Activated B cell treated with CpG ODN at 0.5 μM for 24 hours (primary cell): Measurements from ENCODE around the gene GALNT2. TPM values are rescaled to one million over a fixed set of nuclear protein-coding genes. Genes with fewer than 3 reads are reported as not detected.

Experiments used
- ATAC-seq: fragments of 200-7000 bp; cut with Tn5 transposase; one replicate; pipeline ENCODE4 v1.10.0; 2021; ENCODE audit warnings: low read depth, mild to moderate bottlenecking, moderate library complexity
- CTCF ChIA-PET: fragments of 350-600 bp; sonication (Branson Sonifier 250); formaldehyde crosslinking; loops from one replicate; lab custom pipeline; 2021; ENCODE audit warnings: antibody characterized with exemption; lab: Charles Lee
- POLR2A ChIA-PET: fragments of 350-600 bp; sonication (Branson Sonifier 250); formaldehyde crosslinking; loops from one replicate; lab custom pipeline; 2021; ENCODE audit warnings: antibody characterized with exemption; lab: Charles Lee
- DNase-seq: peaks from one replicate; pipeline ENCODE4 v3.0.0; 2022
- H3K27ac Mint-ChIP-seq: one replicate; pipeline ENCODE4 v1.8.0; 2020; ENCODE audit warnings: mixed read lengths
- H3K27me3 Mint-ChIP-seq: one replicate; pipeline ENCODE4 v1.8.0; 2021; ENCODE audit warnings: mixed read lengths
- H3K36me3 Mint-ChIP-seq: one replicate; pipeline ENCODE4 v1.8.0; 2021; ENCODE audit warnings: low read depth, mixed read lengths
- H3K4me1 Mint-ChIP-seq: one replicate; pipeline ENCODE4 v1.8.0; 2021; ENCODE audit warnings: mixed read lengths
- H3K4me3 Mint-ChIP-seq: one replicate; pipeline ENCODE4 v1.8.0; 2020; ENCODE audit warnings: mild to moderate bottlenecking, mixed read lengths
- H3K9me3 Mint-ChIP-seq: one replicate; pipeline ENCODE4 v1.8.0; 2020; ENCODE audit warnings: mixed read lengths
- CTCF ChIP-seq: fragments of 200-600 bp; IDR thresholded peaks from one replicate; pipeline ENCODE4 v1.8.0; 2022; ENCODE audit warnings: antibody characterized with exemption, mild to moderate bottlenecking
- intact Hi-C: fragments of 100-400 bp; cut with micrococcal nuclease; formaldehyde crosslinking; loops from one replicate; pipeline ENCODE4 v1.15.1; 2024
- total RNA-seq: library from RNA; stranded (reverse); gene quantifications from 2 replicates; pipeline ENCODE4 v1.2.3, GENCODE V29; 2022

GALNT2 gene
- total RNA-seq, 1 donor from 2014 or later, result 108 TPM

DNA sequence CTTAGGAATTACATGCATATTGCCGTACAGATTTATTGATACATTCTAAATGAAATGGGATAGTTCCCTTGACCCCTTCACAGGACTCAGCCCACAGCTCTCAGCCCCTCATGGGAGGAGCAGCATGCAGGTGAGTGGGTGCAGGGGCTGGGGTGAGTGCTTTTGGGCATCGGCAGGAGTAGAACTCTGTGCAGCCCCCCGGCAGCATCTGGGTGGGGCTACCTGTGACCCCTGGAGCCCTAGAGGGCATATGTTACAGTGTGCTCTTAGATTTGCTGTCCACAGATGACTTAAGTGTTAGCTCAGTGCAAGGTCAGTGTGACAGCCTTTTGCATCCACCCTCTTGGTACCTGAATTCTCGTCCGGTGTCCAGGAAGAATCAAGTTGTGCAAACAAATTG, 120.3 kb downstream of the GALNT2 start:
- H3K4me1 Mint-ChIP-seq, result peaks cover 54% of the 10 kb centered on the region
- no peak overlapping the region for H3K4me3 Mint-ChIP-seq
- CTCF ChIA-PET, result no interaction called here
- peaks cover 6% of the 10 kb centered on the region for H3K9me3 Mint-ChIP-seq
- ATAC-seq (no peak), DNase-seq (no peak)
- peaks cover 59% of the 10 kb centered on the region for H3K36me3 Mint-ChIP-seq
- H3K27me3 Mint-ChIP-seq, result no peaks in the 10 kb centered on the region
- no peak overlapping the region for H3K27ac Mint-ChIP-seq
- POLR2A ChIA-PET, result no interaction called here
- intact Hi-C loops, result no loop called here
- TF ChIP-seq CTCF, result no peak

DNA sequence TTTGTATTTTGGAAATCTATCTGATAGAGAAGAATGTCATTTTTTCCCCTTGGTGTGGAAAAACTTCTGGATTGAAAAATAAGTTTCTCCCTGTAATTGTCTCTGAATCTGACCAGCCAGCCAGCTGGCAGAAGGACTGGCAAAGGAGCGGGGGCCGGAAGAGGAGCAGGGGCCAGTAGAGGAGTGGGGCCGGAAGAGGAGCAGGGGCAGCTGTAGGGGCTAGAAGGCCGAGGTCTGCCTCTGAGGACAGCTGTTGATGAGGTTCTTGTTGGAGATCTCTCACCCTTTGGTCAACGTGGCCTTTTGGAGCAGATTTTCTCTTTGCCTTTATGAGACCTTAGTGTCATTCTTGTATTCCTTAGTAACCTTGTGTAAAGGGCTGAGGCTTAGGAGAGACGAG, 121.8 kb downstream of the GALNT2 start:
- Mint-ChIP-seq H3K4me1 (peaks cover 55% of the 10 kb centered on the region), H3K9me3 (peaks cover 6% of the 10 kb centered on the region), H3K36me3 (peaks cover 62% of the 10 kb centered on the region), H3K27me3 (no peaks in the 10 kb centered on the region), H3K4me3 (no peak overlapping the region), H3K27ac (no peak overlapping the region)
- DNase-seq, result no peak
- ChIA-PET POLR2A (no interaction called here), CTCF (no interaction called here)
- no peak for ATAC-seq
- no peak for TF ChIP-seq CTCF
- intact Hi-C loops, result no loop called here

DNA sequence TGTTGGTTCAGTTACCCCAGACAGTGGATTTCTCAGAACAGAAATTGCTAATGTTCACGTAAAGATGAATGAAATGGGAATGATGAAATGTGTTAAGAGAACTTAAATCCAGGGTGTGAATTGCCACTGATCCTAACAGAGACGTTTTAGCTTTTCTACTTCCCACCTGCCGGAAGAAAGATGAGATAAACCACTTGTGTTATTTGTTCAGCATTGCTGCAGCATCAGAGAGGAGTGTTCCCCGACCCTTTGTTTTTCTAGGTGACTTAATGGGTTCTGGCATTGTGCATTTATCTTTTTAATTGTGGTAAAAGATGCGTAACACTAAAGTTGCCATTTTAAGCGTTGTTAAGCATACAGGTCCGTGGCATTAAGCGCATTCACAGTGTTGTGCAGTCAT, 122.3 kb downstream of the GALNT2 start:
- DNase-seq, result no peak
- H3K4me3 Mint-ChIP-seq, result no peak overlapping the region
- intact Hi-C loops, result no loop called here
- ChIA-PET CTCF (no interaction called here), POLR2A (interaction anchor here (0.6 kb wide), 1 partner anchor 43 kb away, joined by 3 read pairs; no protein-coding TSS in a partner anchor)
- H3K27me3 Mint-ChIP-seq, result no peaks in the 10 kb centered on the region
- H3K36me3 Mint-ChIP-seq, result peaks cover 62% of the 10 kb centered on the region
- no peak overlapping the region for H3K27ac Mint-ChIP-seq
- no peak for ATAC-seq
- H3K9me3 Mint-ChIP-seq, result peaks cover 6% of the 10 kb centered on the region
- H3K4me1 Mint-ChIP-seq, result peaks cover 55% of the 10 kb centered on the region
- no peak for TF ChIP-seq CTCF

- peaks cover 52% of the 10 kb centered on the region for H3K4me1 Mint-ChIP-seq
- intact Hi-C loops, result loop anchor here (2.0 kb wide), 1 partner anchor 23 kb away; no protein-coding TSS in a partner anchor
- ChIA-PET CTCF (no interaction called here), POLR2A (interaction anchor here (0.6 kb wide), 1 partner anchor 44 kb away, joined by 3 read pairs; no protein-coding TSS in a partner anchor)
- TF ChIP-seq CTCF, result no peak
- ATAC-seq (no peak), DNase-seq (no peak)
- peaks cover 2% of the 10 kb centered on the region for H3K9me3 Mint-ChIP-seq
- H3K36me3 Mint-ChIP-seq, result peaks cover 60% of the 10 kb centered on the region
- no peak overlapping the region for H3K27ac Mint-ChIP-seq
- no peak overlapping the region for H3K4me3 Mint-ChIP-seq
- H3K27me3 Mint-ChIP-seq, result no peaks in the 10 kb centered on the region
Measured at GRCh38 chr1:230189824-230190223, 122.8 kb downstream of the GALNT2 start.

- Mint-ChIP-seq H3K27ac (peak overlapping the region; percentile 54), H3K4me1 (peaks cover 40% of the 10 kb centered on the region), H3K27me3 (no peaks in the 10 kb centered on the region), H3K4me3 (peak overlapping the region; percentile 13), H3K36me3 (peaks cover 53% of the 10 kb centered on the region), H3K9me3 (no peaks in the 10 kb centered on the region)
- ChIA-PET POLR2A (interaction anchor here (0.8 kb wide), 1 partner anchor 20 kb away, joined by 3 read pairs; no protein-coding TSS in a partner anchor), CTCF (no interaction called here)
- intact Hi-C loops, result loop anchor here (2.0 kb wide), 1 partner anchor 22 kb away; no protein-coding TSS in a partner anchor
- no peak for DNase-seq
- ATAC-seq, result peak; percentile 70
- TF ChIP-seq CTCF, result no peak
Measured at GRCh38 chr1:230191079-230191804, 124.2 kb downstream of the GALNT2 start.
